Measurements from ENCODE around the gene DPF3. TPM values are rescaled to one million over a fixed set of nuclear protein-coding genes. Genes with fewer than 3 reads are reported as not detected.

Gene DPF3
- total RNA-seq, 1 donor from 2014 or later, result 0.86 TPM

GRCh38 chr14:72863216-72864006, 30.5 kb downstream of the DPF3 start:
- DNase-seq (ENCODE audit: low read depth), result no peak
- no peak for TF ChIP-seq CTCF (conservative IDR thresholded peaks at IDR 0.05; ENCODE audit: low read depth, low read length)
- no peak overlapping the region for H3K4me3 ChIP-seq (ENCODE audit: low read depth, low read length)

GRCh38 chr14:72856530-72857266, 37.2 kb downstream of the DPF3 start:
- no peak overlapping the region for H3K4me3 ChIP-seq (ENCODE audit: low read depth, low read length)
- no peak for DNase-seq (ENCODE audit: low read depth)
- no peak for TF ChIP-seq CTCF (conservative IDR thresholded peaks at IDR 0.05; ENCODE audit: low read depth, low read length)

- TF ChIP-seq CTCF (conservative IDR thresholded peaks at IDR 0.05; ENCODE audit: low read depth, low read length), result no peak
- no peak overlapping the region for H3K4me3 ChIP-seq (ENCODE audit: low read depth, low read length)
- DNase-seq (ENCODE audit: low read depth), result no peak
These were observed 38.0 kb downstream of the DPF3 start for GRCh38 chr14:72855913-72856312.

- DNase-seq (ENCODE audit: low read depth), result no peak
- no peak overlapping the region for H3K4me3 ChIP-seq (ENCODE audit: low read depth, low read length)
- TF ChIP-seq CTCF (conservative IDR thresholded peaks at IDR 0.05; ENCODE audit: low read depth, low read length), result no peak
These were observed 41.7 kb downstream of the DPF3 start for GRCh38 chr14:72852194-72852593.

DNA sequence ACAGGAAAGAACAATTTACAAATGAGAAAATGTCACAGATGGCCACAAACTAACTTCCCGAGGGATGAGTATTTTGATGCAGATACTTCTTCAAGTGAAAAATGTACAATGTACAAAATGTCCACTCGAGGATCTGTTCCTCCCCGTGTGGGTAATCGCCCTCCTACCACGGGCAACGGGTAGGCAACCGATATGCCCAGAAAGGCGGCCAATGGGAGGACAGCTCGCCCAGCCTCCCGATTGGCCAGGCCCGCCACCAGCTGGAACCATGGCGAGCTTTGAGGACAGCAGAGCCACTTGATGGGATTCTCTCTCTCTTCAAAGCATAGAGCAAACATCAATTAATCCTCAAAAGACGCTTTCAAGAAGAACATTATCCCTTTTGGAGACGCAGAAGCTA, 42.3 kb downstream of the DPF3 start:
- no peak for DNase-seq (ENCODE audit: low read depth)
- TF ChIP-seq CTCF (conservative IDR thresholded peaks at IDR 0.05; ENCODE audit: low read depth, low read length), result no peak
- no peak overlapping the region for H3K4me3 ChIP-seq (ENCODE audit: low read depth, low read length)

GRCh38 chr14:72850360-72850759, 43.5 kb downstream of the DPF3 start:
- no peak for TF ChIP-seq CTCF (conservative IDR thresholded peaks at IDR 0.05; ENCODE audit: low read depth, low read length)
- DNase-seq (ENCODE audit: low read depth), result peak; percentile 68
- H3K4me3 ChIP-seq (ENCODE audit: low read depth, low read length), result no peak overlapping the region

Data from epithelial cell of proximal tubule (primary cell).